OCI-LY7 (cell line): ENCODE measurements around the gene TMEM54.

Experiments
- EZH2phosphoT487 ChIP-seq: fragments of 200-600 bp; sonication (generic); IDR thresholded peaks from 2 replicates; pipeline ENCODE4 v1.6.1; 2018; ENCODE audit warnings: low read depth, borderline replicate concordance, mild to moderate bottlenecking, mixed run types, antibody characterized with exemption, low read length, moderate library complexity, mixed read lengths
- TF ChIP-seq, protein P1 (sequence below): fragments of 200-600 bp; sonication (generic); conservative IDR thresholded peaks from 2 replicates; pipeline ENCODE4 v1.5.1; 2014; ENCODE audit warnings: mild to moderate bottlenecking, antibody characterized with exemption, low read length, moderate library complexity, mixed read lengths

GRCh38 chr1:32919811-32920733 lies 18.9 kb upstream of the TMEM54 start:
- TF ChIP-seq, protein P1, sequence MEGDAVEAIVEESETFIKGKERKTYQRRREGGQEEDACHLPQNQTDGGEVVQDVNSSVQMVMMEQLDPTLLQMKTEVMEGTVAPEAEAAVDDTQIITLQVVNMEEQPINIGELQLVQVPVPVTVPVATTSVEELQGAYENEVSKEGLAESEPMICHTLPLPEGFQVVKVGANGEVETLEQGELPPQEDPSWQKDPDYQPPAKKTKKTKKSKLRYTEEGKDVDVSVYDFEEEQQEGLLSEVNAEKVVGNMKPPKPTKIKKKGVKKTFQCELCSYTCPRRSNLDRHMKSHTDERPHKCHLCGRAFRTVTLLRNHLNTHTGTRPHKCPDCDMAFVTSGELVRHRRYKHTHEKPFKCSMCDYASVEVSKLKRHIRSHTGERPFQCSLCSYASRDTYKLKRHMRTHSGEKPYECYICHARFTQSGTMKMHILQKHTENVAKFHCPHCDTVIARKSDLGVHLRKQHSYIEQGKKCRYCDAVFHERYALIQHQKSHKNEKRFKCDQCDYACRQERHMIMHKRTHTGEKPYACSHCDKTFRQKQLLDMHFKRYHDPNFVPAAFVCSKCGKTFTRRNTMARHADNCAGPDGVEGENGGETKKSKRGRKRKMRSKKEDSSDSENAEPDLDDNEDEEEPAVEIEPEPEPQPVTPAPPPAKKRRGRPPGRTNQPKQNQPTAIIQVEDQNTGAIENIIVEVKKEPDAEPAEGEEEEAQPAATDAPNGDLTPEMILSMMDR: no peak
- no peak for TF ChIP-seq EZH2phosphoT487
